AG09319 (cell line): ENCODE measurements around the gene PIGU.
"Not testable (repeated sequence)": the region's sequence is repeated elsewhere in the genome, so short reads cannot be mapped to it uniquely, and the experiment has no call there.

ENCODE experiments used
- DNase-seq: peaks from one replicate; pipeline ENCODE4 v3.0.0-alpha.2; 2010; ENCODE audit warnings: low read depth; ENCODE audit errors: extremely low read depth
- CTCF ChIP-seq: IDR thresholded peaks from 2 replicates; pipeline ENCODE4 v1.5.1; 2011; ENCODE audit warnings: low read depth, mild to moderate bottlenecking, inconsistent platforms, low read length, moderate library complexity

PIGU gene

GRCh38 chr20:34676642-34677373 is at the start of gene PIGU:
Gene PIGU, minus strand, starts transcription at chr20:34677092. Its CDS starts 7 bp downstream, at chr20:34677085.
- DNase-seq = peak; percentile 77
- no peak; the same call in 1 of the 2 replicates for TF ChIP-seq CTCF

- no peak for DNase-seq
- no peak for TF ChIP-seq CTCF
Observed at GRCh38 chr20:34724172-34724571, 47.3 kb upstream of the PIGU start.

GRCh38 chr20:34722560-34722959 is 45.7 kb upstream of the PIGU start:
- DNase-seq = not testable (repeated sequence)

GRCh38 chr20:34720266-34720665 is 43.4 kb upstream of the PIGU start:
- no peak for DNase-seq
- no peak for TF ChIP-seq CTCF

GRCh38 chr20:34719242-34720017 is 42.5 kb upstream of the PIGU start:
- not testable (repeated sequence) for DNase-seq

- no peak for DNase-seq
Observed at GRCh38 chr20:34717230-34718095, 40.6 kb upstream of the PIGU start.

GRCh38 chr20:34716921-34717229 is 40.0 kb upstream of the PIGU start:
- no peak for DNase-seq
- TF ChIP-seq CTCF = no peak

More at GRCh38 chr20:34717230-34718095, 40.6 kb upstream of the PIGU start:
- no peak for TF ChIP-seq CTCF

- DNase-seq = no peak
- no peak for TF ChIP-seq CTCF
Observed at GRCh38 chr20:34715384-34715783, 38.5 kb upstream of the PIGU start.

- not testable (repeated sequence) for DNase-seq
Observed at GRCh38 chr20:34713944-34714515, 37.1 kb upstream of the PIGU start.
